ENCODE measurements around the gene TTC31. TPM values are rescaled to one million over a fixed set of nuclear protein-coding genes. Genes with fewer than 3 reads are reported as not detected.

The TTC31 gene
- total RNA-seq, 6 donors from 2014 or later, result 18.2 to 127 (median 27.3) TPM

GRCh38 chr2:74532222-74532621, 49.3 kb downstream of the TTC31 start:
- Histone ChIP-seq H3K27me3 (no peaks in the 10 kb centered on the region), H3K4me3 (no peak overlapping the region)

GRCh38 chr2:74533464-74533863, 50.6 kb downstream of the TTC31 start:
- TF ChIP-seq EP300 (IDR thresholded peaks at IDR 0.05) (no peak), POLR2AphosphoS5 (IDR thresholded peaks at IDR 0.05) (no peak), POLR2A (IDR thresholded peaks at IDR 0.05) (no peak), CTCF (IDR thresholded peaks at IDR 0.05) (no peak)
- ATAC-seq (ENCODE audit: low FRiP score in 2 of 2) (no peak), DNase-seq (no peak)
- no peak overlapping the region for H3K27ac ChIP-seq
- H3K4me1 ChIP-seq, result peaks cover 16 to 25% (median 18%) of the 10 kb centered on the region in 4 donors
- no peaks in the 10 kb centered on the region for H3K9me3 ChIP-seq
- H3K36me3 ChIP-seq, result peaks cover 0 to 19% (median 6%) of the 10 kb centered on the region in 4 donors
- WGBS, 2 donors, result 86 to 92% methylated on average over 4 of the region's 4 CpGs
- no peak overlapping the region for H3K4me3 ChIP-seq
- H3K27me3 ChIP-seq, result no peaks in the 10 kb centered on the region

More at GRCh38 chr2:74532222-74532621, 49.3 kb downstream of the TTC31 start:
- Histone ChIP-seq H3K9me3 (no peaks in the 10 kb centered on the region), H3K4me1 (peaks cover 22 to 35% (median 26%) of the 10 kb centered on the region in 4 donors), H3K27ac (no peak overlapping the region), H3K36me3 (peaks cover 4 to 28% (median 13%) of the 10 kb centered on the region in 4 donors)
- DNase-seq, result no peak
- TF ChIP-seq CTCF (IDR thresholded peaks at IDR 0.05) (peak in 2 of 6 experiments; percentile 25 to 26), POLR2AphosphoS5 (IDR thresholded peaks at IDR 0.05) (no peak)
- no peak for ATAC-seq (ENCODE audit: low FRiP score in 2 of 2)

- DNase-seq, result no peak
- Histone ChIP-seq H3K27ac (no peak overlapping the region), H3K27me3 (no peaks in the 10 kb centered on the region), H3K4me3 (no peak overlapping the region), H3K4me1 (peaks cover 11 to 19% (median 13%) of the 10 kb centered on the region in 4 donors), H3K9me3 (no peaks in the 10 kb centered on the region), H3K36me3 (peaks cover 0 to 19% (median 6%) of the 10 kb centered on the region in 4 donors)
- no peak for ATAC-seq (ENCODE audit: low FRiP score in 2 of 2)
- 79% methylated on average over 12 of the region's 12 CpGs; no CpG with 5 or more reads in 1 of the 2 donors for WGBS, 2 donors
- TF ChIP-seq POLR2AphosphoS5 (IDR thresholded peaks at IDR 0.05) (no peak), EP300 (IDR thresholded peaks at IDR 0.05) (no peak), POLR2A (IDR thresholded peaks at IDR 0.05) (no peak), CTCF (IDR thresholded peaks at IDR 0.05) (no peak)
Observed at GRCh38 chr2:74534411-74534810, 51.5 kb downstream of the TTC31 start.

- H3K36me3 ChIP-seq, result peaks cover 0 to 19% (median 6%) of the 10 kb centered on the region in 4 donors
- no peak overlapping the region for H3K4me3 ChIP-seq
- H3K27me3 ChIP-seq, result no peaks in the 10 kb centered on the region
- H3K27ac ChIP-seq, result no peak overlapping the region
- DNase-seq, result no peak
- no peak for ATAC-seq (ENCODE audit: low FRiP score in 2 of 2)
- TF ChIP-seq CTCF (IDR thresholded peaks at IDR 0.05) (no peak), EP300 (IDR thresholded peaks at IDR 0.05) (no peak), POLR2AphosphoS5 (IDR thresholded peaks at IDR 0.05) (no peak), POLR2A (IDR thresholded peaks at IDR 0.05) (no peak)
- H3K4me1 ChIP-seq, result peaks cover 11 to 18% (median 12%) of the 10 kb centered on the region in 4 donors
- WGBS, 2 donors, result 90 to 94% methylated on average over 9 to 10 of the region's 10 CpGs
- no peaks in the 10 kb centered on the region for H3K9me3 ChIP-seq
Observed at GRCh38 chr2:74535440-74535965, 52.6 kb downstream of the TTC31 start.
